Cardiac muscle cell (in vitro differentiated cells and primary cell): ENCODE measurements around the gene RASA4B. TPM values are rescaled to one million over a fixed set of nuclear protein-coding genes. Genes with fewer than 3 reads are reported as not detected.
A peak's percentile ranks its signal among the peaks of the same experiment; 100 is the strongest.
"Not testable (repeated sequence)": the region's sequence is repeated elsewhere in the genome, so short reads cannot be mapped to it uniquely, and the experiment has no call there.

Experiments
- DNase-seq, 2 donors: peaks; one replicate each; pipeline versions ENCODE4 v3.0.0 to v3.0.0-alpha.2; 2010 to 2017; ENCODE audit warnings: low read depth in 1 of 2, low spot score in 1 of 2
- H3K27ac ChIP-seq: fragments of 200-600 bp; sonication (generic); 2 replicates; pipeline ENCODE4 v1.5.1; 2016
- H3K27me3 ChIP-seq: fragments of 200-600 bp; sonication (generic); 2 replicates; pipeline ENCODE4 v1.6.0; 2016; ENCODE audit warnings: control low read depth
- H3K36me3 ChIP-seq: fragments of 200-600 bp; sonication (generic); 2 replicates; pipeline ENCODE4 v1.5.1; 2016; ENCODE audit warnings: control low read depth
- H3K4me1 ChIP-seq: fragments of 200-600 bp; sonication (generic); 2 replicates; pipeline ENCODE4 v1.8.1; 2017; ENCODE audit warnings: low read depth, mild to moderate bottlenecking, mixed run types
- H3K4me3 ChIP-seq: fragments of 200-600 bp; sonication (generic); 2 replicates; pipeline ENCODE4 v1.5.1; 2016; ENCODE audit warnings: mild to moderate bottlenecking
- H3K9me3 ChIP-seq: fragments of 200-600 bp; sonication (generic); 2 replicates; pipeline ENCODE4 v1.5.1; 2017; ENCODE audit warnings: low read depth, mild to moderate bottlenecking, control low read depth
- polyA plus RNA-seq: library from polyadenylated mRNA; unstranded; fragments of >200 nt; fragmentation: Nextera tagmentation; extraction: Ambion mirVana; gene quantifications from 2 replicates; pipeline ENCODE4 v1.2.1, GENCODE V29; 2016
- total RNA-seq: library from RNA; depleted of rRNA; stranded (reverse); fragments of >200 nt; gene quantifications from 2 replicates; pipeline ENCODE4 v1.2.3, GENCODE V29; 2016

The RASA4B gene
- total and polyA plus RNA-seq, 2 experiments from 2014 or later = 8.5 to 15.1 TPM

DNA sequence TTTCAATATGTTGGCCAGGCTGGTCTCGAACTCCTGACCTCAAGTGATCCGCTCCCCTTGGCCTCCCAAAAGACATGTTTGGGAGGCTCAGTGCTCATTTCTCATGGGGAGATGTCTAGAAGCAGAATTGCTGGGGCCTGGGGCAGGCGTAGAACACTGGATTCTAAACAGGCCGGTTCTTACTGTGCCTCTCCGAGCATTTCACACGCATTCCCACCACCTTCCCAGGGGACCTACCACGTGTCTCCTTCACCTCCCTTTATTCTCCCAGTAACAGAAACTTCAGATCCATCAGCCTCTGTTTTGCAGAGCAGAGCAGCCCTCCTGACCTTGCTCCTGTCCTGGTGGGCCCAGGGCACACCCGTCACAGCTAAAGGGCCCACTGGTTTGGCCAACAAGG lies 9.6 kb upstream of the RASA4B start:
- not testable (repeated sequence) for H3K27me3 ChIP-seq, H3K36me3 ChIP-seq, H3K9me3 ChIP-seq, H3K4me3 ChIP-seq, H3K4me1 ChIP-seq, DNase-seq, H3K27ac ChIP-seq

GRCh38 chr7:102524803-102525202 lies 7.2 kb upstream of the RASA4B start:
- not testable (repeated sequence) for H3K27ac ChIP-seq, H3K4me3 ChIP-seq, H3K27me3 ChIP-seq, H3K36me3 ChIP-seq, H3K4me1 ChIP-seq, H3K9me3 ChIP-seq, DNase-seq

- H3K4me1 ChIP-seq, H3K4me3 ChIP-seq, H3K27me3 ChIP-seq, H3K27ac ChIP-seq, H3K9me3 ChIP-seq, DNase-seq, H3K36me3 ChIP-seq: not testable (repeated sequence)
Observed at GRCh38 chr7:102520797-102521196, 3.2 kb upstream of the RASA4B start.

DNA sequence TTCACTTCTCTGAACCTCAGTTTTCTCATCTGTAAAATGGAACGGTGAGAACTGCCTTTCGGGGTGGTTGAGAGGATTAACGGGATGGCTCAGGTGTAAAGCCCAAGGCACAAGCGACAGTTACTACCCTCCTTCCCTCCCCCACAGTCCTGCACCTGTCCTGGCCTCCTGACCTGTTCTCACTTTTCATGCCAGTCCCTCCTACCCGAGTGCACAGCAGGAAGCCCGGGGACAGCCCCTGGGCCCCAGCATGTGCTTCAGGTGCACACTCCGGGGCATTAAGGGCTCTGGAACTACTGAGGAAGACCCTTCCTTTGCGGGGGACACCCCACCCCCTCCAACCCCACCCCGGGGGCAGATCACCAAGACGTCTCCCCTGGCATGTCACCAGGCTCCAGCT lies 626 bp downstream of the RASA4B start:
- not testable (repeated sequence) for DNase-seq, H3K4me3 ChIP-seq, H3K9me3 ChIP-seq, H3K36me3 ChIP-seq, H3K4me1 ChIP-seq, H3K27ac ChIP-seq, H3K27me3 ChIP-seq

GRCh38 chr7:102515889-102516288 lies 1.7 kb downstream of the RASA4B start:
- not testable (repeated sequence) for H3K4me1 ChIP-seq

DNA sequence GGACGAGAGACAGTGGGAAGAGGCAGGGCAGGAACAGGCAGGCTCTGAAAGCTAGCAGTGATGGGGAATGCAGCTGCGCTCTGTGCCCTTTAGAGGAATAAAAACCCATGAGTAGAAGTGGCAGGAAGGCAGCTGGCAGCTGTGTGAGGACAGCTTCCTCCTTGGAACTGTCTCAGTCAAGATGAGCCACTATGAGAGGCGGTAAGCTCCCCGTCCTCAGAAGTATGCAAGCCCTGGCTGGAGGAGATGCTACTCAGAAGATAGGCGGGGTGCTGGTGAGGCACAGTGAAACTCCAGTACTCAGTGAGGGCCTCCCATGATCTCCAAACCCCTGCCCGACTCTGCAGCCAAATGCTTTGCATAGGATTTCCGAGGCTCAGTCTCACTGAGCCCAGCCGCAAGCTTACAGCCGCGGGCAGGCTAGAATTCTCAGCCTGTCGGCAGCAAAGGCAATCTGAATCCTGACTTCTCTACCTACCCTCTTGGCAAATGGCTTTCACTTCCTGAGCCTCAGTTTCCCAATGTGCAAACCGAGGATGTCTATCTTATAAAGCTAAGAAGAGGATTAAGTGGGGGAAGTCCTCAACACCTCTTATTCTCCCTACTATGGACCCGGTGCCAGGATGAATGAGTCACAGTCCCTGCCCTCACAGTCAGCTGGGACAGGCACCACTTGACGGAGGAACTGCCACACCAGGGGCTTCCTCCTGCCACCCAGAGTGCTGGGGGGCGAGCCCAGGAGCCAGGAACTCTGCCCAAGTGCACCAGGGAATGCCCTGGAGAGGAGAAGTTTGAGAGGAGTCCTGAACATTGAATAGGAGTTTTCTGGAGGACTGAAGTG lies 2.5 kb downstream of the RASA4B start:
- not testable (repeated sequence) for H3K4me3 ChIP-seq, H3K36me3 ChIP-seq, H3K9me3 ChIP-seq, H3K27ac ChIP-seq, H3K4me1 ChIP-seq, DNase-seq, H3K27me3 ChIP-seq

More at GRCh38 chr7:102515889-102516288, 1.7 kb downstream of the RASA4B start:
- H3K27ac ChIP-seq, H3K9me3 ChIP-seq, H3K36me3 ChIP-seq, H3K27me3 ChIP-seq, H3K4me3 ChIP-seq, DNase-seq: not testable (repeated sequence)

DNA sequence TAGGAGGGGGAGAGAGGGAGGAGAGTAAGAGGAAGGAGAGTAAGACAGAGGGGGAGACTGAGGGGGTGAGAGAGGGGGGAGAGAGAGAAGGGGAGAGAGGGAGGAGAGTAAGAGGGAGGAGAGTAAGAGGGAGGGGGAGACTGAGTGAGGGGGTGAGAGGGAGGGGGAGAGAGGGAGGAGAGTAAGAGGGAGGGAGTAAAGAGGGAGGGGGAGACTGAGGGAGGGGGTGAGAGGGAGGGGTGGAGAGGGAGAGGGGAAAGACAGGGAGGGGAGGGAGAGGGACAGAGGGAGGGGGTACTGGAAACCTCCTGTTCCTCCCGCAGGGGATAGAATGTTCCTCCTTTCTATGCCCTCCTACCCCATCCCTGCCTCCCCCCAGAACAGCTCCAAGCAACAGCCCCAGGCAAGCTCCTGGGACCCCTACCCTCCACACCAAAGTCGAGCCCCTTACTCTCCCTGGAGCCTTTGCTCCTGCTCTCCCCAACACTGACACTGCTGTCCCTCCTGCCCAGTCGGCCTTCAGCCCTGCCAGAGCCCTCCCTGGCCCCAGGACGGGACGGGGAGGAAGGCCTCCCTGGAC lies 4.8 kb downstream of the RASA4B start:
- not testable (repeated sequence) for H3K4me3 ChIP-seq, H3K9me3 ChIP-seq, H3K4me1 ChIP-seq, H3K36me3 ChIP-seq, H3K27ac ChIP-seq, H3K27me3 ChIP-seq
- DNase-seq = peak; percentile 61

DNA sequence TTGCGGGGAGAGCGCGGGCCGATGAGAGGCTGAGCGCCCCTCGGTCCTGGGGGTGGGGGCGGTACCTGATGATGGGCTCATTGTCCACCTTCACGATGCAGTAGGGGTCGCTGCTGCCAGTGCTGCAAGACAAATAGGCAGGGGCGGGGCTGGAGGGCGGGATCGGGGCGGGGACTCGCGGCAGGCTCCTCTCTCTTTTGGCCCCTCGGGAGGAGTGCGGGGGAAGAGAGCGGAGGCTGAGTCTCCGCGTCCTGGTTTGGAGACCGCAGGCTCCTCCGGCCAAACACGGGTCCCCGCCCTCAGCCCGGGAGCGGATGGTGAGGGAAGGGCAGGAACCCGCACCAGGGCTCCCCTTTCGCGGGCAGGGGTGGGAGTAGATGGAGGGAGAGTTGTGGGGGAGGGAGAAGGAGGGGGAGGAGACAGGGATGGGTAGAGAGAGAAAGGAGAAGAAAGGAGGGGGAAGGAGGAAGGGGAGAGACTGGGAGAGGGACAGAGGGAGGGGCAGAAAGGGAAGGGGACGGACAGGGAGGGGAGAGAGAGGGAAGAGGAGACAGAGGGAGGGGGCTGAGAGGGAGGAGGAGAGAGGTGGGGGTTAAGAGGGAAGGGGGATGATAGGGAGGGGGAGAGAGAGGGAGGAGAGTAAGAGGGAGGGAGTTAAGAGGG lies 5.6 kb downstream of the RASA4B start:
- not testable (repeated sequence) for H3K9me3 ChIP-seq, DNase-seq, H3K36me3 ChIP-seq, H3K4me3 ChIP-seq, H3K4me1 ChIP-seq, H3K27me3 ChIP-seq, H3K27ac ChIP-seq

- not testable (repeated sequence) for H3K4me1 ChIP-seq, H3K9me3 ChIP-seq, DNase-seq, H3K4me3 ChIP-seq, H3K36me3 ChIP-seq, H3K27me3 ChIP-seq, H3K27ac ChIP-seq
Observed at GRCh38 chr7:102510575-102510974, 7.0 kb downstream of the RASA4B start.

GRCh38 chr7:102507410-102508088 lies 10.0 kb downstream of the RASA4B start:
- not testable (repeated sequence) for H3K36me3 ChIP-seq, H3K9me3 ChIP-seq, H3K27me3 ChIP-seq, H3K27ac ChIP-seq, DNase-seq, H3K4me1 ChIP-seq, H3K4me3 ChIP-seq

- H3K9me3 ChIP-seq = not testable (repeated sequence)
Observed at GRCh38 chr7:102505298-102506185, 12.0 kb downstream of the RASA4B start.

DNA sequence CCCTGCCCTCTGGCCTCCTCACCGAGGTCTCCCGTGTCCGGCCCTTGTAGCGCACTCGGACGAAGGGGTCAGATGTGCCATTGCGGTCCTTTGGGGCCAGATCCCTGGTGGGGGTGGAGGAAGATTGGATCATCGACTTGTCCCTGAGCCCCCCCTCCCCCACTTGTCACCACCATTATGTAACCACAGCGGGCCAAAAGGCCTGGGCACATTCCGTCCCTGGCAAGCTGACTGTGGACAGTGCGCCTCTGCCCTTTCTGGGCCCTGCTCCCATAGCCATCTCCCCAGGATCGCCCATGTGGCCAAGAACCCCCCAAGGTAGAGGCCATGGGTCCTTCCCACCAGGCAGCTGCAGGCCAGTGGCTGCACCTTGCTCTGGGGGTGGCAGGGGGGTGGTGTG lies 14.4 kb downstream of the RASA4B start:
- H3K4me3 ChIP-seq, H3K27ac ChIP-seq, H3K9me3 ChIP-seq, DNase-seq, H3K4me1 ChIP-seq, H3K36me3 ChIP-seq, H3K27me3 ChIP-seq: not testable (repeated sequence)

More at GRCh38 chr7:102505298-102506185, 12.0 kb downstream of the RASA4B start:
- not testable (repeated sequence) for H3K36me3 ChIP-seq, H3K27me3 ChIP-seq, H3K4me1 ChIP-seq, H3K4me3 ChIP-seq, DNase-seq
- H3K27ac ChIP-seq = peak overlapping the region; percentile 67

GRCh38 chr7:102498321-102498720 lies 19.3 kb downstream of the RASA4B start:
- H3K9me3 ChIP-seq, H3K27me3 ChIP-seq, DNase-seq, H3K36me3 ChIP-seq, H3K4me3 ChIP-seq, H3K27ac ChIP-seq, H3K4me1 ChIP-seq: not testable (repeated sequence)
